Activated naive CD8-positive, alpha-beta T cell treated with anti-CD3 and anti-CD28 coated beads for 36 hours (primary cell): ENCODE results near the gene MAP1A. TPM values are rescaled to one million over a fixed set of nuclear protein-coding genes. Genes with fewer than 3 reads are reported as not detected.
"Not testable (repeated sequence)": the region's sequence is repeated elsewhere in the genome, so short reads cannot be mapped to it uniquely, and the experiment has no call there.

Experiments
- DNase-seq: peaks from one replicate; pipeline ENCODE4 v3.0.0; 2021
- H3K27ac Mint-ChIP-seq: one replicate; pipeline ENCODE4 v1.8.0; 2022; ENCODE audit warnings: mild to moderate bottlenecking, moderate library complexity, mixed read lengths
- H3K27me3 Mint-ChIP-seq: one replicate; pipeline ENCODE4 v1.8.0; 2022; ENCODE audit warnings: mild to moderate bottlenecking, mixed read lengths
- H3K36me3 Mint-ChIP-seq: one replicate; pipeline ENCODE4 v1.8.0; 2021; ENCODE audit warnings: mild to moderate bottlenecking, mixed read lengths
- H3K4me1 Mint-ChIP-seq: one replicate; pipeline ENCODE4 v1.8.0; 2021; ENCODE audit warnings: mixed read lengths
- H3K4me3 Mint-ChIP-seq: one replicate; pipeline ENCODE4 v1.8.0; 2022; ENCODE audit warnings: mild to moderate bottlenecking, moderate library complexity, mixed read lengths
- H3K9me3 Mint-ChIP-seq: one replicate; pipeline ENCODE4 v1.8.0; 2022; ENCODE audit warnings: mixed read lengths
- total RNA-seq, 2 experiments: library from RNA; stranded (reverse); gene quantifications; one replicate each; pipeline ENCODE4 v1.2.3, GENCODE V29; 2021

MAP1A gene
- total RNA-seq, 2 experiments from 2014 or later: 0.68 TPM

GRCh38 chr15:43520138-43520537, 2.7 kb downstream of the MAP1A start:
- Mint-ChIP-seq H3K4me3 (no peak overlapping the region), H3K4me1 (peaks cover 22% of the 10 kb centered on the region), H3K36me3 (no peaks in the 10 kb centered on the region), H3K27ac (no peak overlapping the region), H3K27me3 (peaks cover 29% of the 10 kb centered on the region), H3K9me3 (no peaks in the 10 kb centered on the region)
- DNase-seq: no peak

GRCh38 chr15:43521419-43521818, 4.0 kb downstream of the MAP1A start:
- Mint-ChIP-seq H3K4me1 (peaks cover 20% of the 10 kb centered on the region), H3K36me3 (no peaks in the 10 kb centered on the region), H3K27me3 (peaks cover 24% of the 10 kb centered on the region), H3K27ac (no peak overlapping the region), H3K4me3 (no peak overlapping the region), H3K9me3 (no peaks in the 10 kb centered on the region)
- no peak for DNase-seq

DNA sequence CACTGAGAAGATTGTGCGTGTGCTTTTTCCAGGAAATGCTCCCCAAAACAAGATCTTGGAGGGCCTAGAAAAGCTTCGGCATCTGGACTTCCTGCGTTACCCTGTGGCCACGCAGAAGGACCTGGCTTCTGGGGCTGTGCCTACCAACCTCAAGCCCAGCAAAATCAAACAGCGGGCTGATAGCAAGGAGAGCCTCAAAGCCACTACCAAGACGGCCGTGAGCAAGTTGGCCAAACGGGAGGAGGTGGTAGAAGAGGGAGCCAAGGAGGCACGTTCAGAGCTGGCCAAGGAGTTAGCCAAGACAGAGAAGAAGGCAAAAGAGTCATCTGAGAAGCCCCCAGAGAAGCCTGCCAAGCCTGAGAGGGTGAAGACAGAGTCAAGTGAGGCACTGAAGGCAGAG, 4.8 kb downstream of the MAP1A start:
- Mint-ChIP-seq H3K9me3 (no peaks in the 10 kb centered on the region), H3K27ac (no peak overlapping the region), H3K36me3 (no peaks in the 10 kb centered on the region), H3K27me3 (peaks cover 18% of the 10 kb centered on the region), H3K4me3 (no peak overlapping the region), H3K4me1 (peaks cover 15% of the 10 kb centered on the region)
- DNase-seq: no peak

DNA sequence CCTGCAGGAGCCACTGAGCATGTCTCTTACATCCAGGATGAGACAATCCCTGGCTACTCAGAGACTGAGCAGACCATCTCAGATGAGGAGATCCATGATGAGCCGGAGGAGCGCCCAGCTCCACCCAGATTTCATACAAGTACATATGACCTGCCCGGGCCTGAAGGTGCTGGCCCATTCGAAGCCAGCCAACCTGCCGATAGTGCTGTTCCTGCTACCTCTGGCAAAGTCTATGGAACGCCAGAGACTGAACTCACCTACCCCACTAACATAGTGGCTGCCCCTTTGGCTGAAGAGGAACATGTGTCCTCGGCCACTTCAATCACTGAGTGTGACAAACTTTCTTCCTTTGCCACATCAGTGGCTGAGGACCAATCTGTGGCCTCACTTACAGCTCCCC, 6.2 kb downstream of the MAP1A start:
- Mint-ChIP-seq H3K9me3 (no peaks in the 10 kb centered on the region), H3K27ac (no peak overlapping the region), H3K4me1 (peaks cover 5% of the 10 kb centered on the region), H3K36me3 (no peaks in the 10 kb centered on the region), H3K4me3 (no peak overlapping the region), H3K27me3 (peaks cover 6% of the 10 kb centered on the region)
- DNase-seq: no peak

- Mint-ChIP-seq H3K36me3 (no peaks in the 10 kb centered on the region), H3K4me1 (peaks cover 5% of the 10 kb centered on the region), H3K9me3 (no peaks in the 10 kb centered on the region), H3K27me3 (peaks cover 6% of the 10 kb centered on the region), H3K4me3 (no peak overlapping the region), H3K27ac (no peak overlapping the region)
- DNase-seq: no peak
Measured at GRCh38 chr15:43524254-43524845, 6.9 kb downstream of the MAP1A start.

DNA sequence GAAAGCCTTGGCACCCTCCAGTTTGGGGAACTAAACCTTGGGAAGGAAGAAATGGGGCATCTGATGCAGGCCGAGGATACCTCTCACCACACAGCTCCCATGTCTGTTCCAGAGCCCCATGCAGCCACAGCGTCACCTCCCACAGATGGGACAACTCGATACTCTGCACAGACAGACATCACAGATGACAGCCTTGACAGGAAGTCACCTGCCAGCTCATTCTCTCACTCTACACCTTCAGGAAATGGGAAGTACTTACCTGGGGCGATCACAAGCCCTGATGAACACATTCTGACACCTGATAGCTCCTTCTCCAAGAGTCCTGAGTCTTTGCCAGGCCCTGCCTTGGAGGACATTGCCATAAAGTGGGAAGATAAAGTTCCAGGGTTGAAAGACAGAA, 7.7 kb downstream of the MAP1A start:
- no peaks in the 10 kb centered on the region for H3K36me3 Mint-ChIP-seq
- no peaks in the 10 kb centered on the region for H3K9me3 Mint-ChIP-seq
- peaks cover 5% of the 10 kb centered on the region for H3K4me1 Mint-ChIP-seq
- H3K27ac Mint-ChIP-seq: peak overlapping the region; percentile 9
- no peak overlapping the region for H3K4me3 Mint-ChIP-seq
- no peaks in the 10 kb centered on the region for H3K27me3 Mint-ChIP-seq
- DNase-seq: no peak

DNA sequence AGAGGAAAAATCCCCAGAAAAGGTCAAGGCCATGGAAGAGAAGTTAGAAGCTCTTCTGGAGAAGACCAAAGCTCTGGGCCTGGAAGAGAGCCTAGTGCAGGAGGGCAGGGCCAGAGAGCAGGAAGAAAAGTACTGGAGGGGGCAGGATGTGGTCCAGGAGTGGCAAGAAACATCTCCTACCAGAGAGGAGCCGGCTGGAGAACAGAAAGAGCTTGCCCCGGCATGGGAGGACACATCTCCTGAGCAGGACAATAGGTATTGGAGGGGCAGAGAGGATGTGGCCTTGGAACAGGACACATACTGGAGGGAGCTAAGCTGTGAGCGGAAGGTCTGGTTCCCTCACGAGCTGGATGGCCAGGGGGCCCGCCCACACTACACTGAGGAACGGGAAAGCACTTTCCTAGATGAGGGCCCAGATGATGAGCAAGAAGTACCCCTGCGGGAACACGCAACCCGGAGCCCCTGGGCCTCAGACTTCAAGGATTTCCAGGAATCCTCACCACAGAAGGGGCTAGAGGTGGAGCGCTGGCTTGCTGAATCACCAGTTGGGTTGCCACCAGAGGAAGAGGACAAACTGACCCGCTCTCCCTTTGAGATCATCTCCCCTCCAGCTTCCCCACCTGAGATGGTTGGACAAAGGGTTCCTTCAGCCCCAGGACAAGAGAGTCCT, 9.0 kb downstream of the MAP1A start:
- Mint-ChIP-seq H3K4me1 (peaks cover 5% of the 10 kb centered on the region), H3K27me3 (no peaks in the 10 kb centered on the region), H3K4me3 (no peak overlapping the region), H3K27ac (no peak overlapping the region), H3K36me3 (no peaks in the 10 kb centered on the region), H3K9me3 (no peaks in the 10 kb centered on the region)
- no peak for DNase-seq

GRCh38 chr15:43527016-43527801, 9.8 kb downstream of the MAP1A start:
- Mint-ChIP-seq H3K4me3 (no peak overlapping the region), H3K27me3 (no peaks in the 10 kb centered on the region), H3K36me3 (no peaks in the 10 kb centered on the region), H3K4me1 (peaks cover 5% of the 10 kb centered on the region), H3K27ac (no peak overlapping the region), H3K9me3 (no peaks in the 10 kb centered on the region)
- no peak for DNase-seq

GRCh38 chr15:43527802-43528541, 10.6 kb downstream of the MAP1A start:
- H3K9me3 Mint-ChIP-seq: no peaks in the 10 kb centered on the region
- H3K4me1 Mint-ChIP-seq: peaks cover 5% of the 10 kb centered on the region
- H3K27ac Mint-ChIP-seq: no peak overlapping the region
- no peaks in the 10 kb centered on the region for H3K36me3 Mint-ChIP-seq
- H3K27me3 Mint-ChIP-seq: no peaks in the 10 kb centered on the region
- H3K4me3 Mint-ChIP-seq: no peak overlapping the region
- no peak for DNase-seq

DNA sequence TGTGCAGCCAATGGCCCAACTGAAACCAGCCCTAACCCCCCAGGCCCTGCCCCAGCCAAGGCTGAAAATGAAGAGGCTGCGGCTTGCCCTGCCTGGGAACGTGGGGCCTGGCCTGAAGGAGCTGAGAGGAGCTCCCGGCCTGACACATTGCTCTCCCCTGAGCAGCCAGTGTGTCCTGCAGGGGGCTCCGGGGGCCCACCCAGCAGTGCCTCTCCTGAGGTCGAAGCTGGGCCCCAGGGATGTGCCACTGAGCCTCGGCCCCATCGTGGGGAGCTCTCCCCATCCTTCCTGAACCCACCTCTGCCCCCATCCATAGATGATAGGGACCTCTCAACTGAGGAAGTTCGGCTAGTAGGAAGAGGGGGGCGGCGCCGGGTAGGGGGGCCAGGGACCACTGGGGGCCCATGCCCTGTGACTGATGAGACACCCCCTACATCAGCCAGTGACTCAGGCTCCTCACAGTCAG, 11.2 kb downstream of the MAP1A start:
- no peak for DNase-seq
- H3K4me3 Mint-ChIP-seq: no peak overlapping the region
- no peak overlapping the region for H3K27ac Mint-ChIP-seq
- no peaks in the 10 kb centered on the region for H3K9me3 Mint-ChIP-seq
- no peaks in the 10 kb centered on the region for H3K27me3 Mint-ChIP-seq
- H3K4me1 Mint-ChIP-seq: peaks cover 5% of the 10 kb centered on the region
- peaks cover 1% of the 10 kb centered on the region for H3K36me3 Mint-ChIP-seq

- Mint-ChIP-seq H3K9me3 (no peaks in the 10 kb centered on the region), H3K4me3 (no peak overlapping the region), H3K27me3 (no peaks in the 10 kb centered on the region), H3K36me3 (peaks cover 1% of the 10 kb centered on the region), H3K4me1 (peaks cover 5% of the 10 kb centered on the region), H3K27ac (no peak overlapping the region)
- DNase-seq: no peak
Measured at GRCh38 chr15:43529141-43529540, 11.7 kb downstream of the MAP1A start.

DNA sequence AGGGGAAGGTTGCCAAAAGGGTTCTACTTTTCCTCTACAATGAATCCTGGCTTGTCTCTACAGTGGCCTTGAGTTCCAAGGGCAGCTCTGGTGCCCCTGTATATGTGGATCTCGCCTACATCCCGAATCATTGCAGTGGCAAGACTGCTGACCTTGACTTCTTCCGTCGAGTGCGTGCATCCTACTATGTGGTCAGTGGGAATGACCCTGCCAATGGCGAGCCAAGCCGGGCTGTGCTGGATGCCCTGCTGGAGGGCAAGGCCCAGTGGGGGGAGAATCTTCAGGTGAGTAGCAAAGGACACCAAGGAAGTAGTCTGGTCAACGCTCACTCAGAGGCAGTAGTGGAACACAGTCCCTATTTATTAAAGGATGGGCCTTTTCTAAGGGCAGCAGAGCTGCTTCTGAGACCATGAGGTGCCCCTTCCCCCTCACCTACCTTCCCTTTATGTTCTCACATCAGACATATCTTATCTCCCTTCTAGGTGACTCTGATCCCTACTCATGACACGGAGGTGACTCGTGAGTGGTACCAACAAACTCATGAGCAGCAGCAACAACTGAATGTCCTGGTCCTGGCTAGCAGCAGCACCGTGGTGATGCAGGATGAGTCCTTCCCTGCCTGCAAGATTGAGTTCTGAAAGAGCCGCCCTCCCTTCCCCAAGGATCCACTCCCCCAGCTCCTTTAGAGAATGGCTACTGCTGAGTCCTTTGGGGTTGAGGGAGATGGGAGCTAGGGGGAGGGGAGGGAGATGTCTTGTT, 12.4 kb downstream of the MAP1A start:
- Mint-ChIP-seq H3K27me3 (no peaks in the 10 kb centered on the region), H3K4me1 (peaks cover 5% of the 10 kb centered on the region), H3K36me3 (peaks cover 1% of the 10 kb centered on the region), H3K9me3 (no peaks in the 10 kb centered on the region), H3K27ac (no peak overlapping the region), H3K4me3 (no peak overlapping the region)
- no peak for DNase-seq

DNA sequence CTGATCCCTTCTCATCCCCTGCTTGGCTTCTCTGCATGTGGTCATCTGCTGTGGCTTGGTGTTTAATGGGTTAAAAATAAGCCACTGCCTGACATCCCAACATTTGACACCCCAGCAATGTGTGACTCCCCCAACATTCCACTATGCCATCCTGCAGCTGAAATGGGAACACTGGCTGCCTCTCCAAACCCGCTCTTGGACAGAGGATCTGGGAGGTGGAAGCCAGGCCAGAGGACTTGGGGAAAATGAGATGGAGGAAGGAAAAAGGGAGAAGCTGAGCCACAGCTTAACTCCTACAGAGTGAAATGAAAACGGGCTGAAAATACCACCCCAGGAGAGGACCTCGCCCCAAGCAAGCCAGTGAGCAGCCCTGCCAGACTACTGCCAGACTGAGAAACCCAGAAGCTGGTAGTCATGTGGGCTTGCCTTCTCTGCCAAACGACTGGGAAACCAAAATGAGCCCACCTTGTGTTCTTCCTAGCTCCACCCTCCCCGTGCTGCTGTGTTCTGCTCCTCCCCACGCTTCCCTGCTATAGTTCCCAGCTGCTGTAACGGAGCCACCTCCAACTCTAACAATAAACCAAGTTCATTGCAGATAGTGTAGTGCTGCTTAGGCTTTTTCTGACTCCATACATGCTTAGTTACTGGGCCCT, 13.7 kb downstream of the MAP1A start:
- Mint-ChIP-seq H3K27me3 (no peaks in the 10 kb centered on the region), H3K36me3 (peaks cover 1% of the 10 kb centered on the region), H3K4me1 (no peaks in the 10 kb centered on the region), H3K27ac (no peak overlapping the region), H3K9me3 (no peaks in the 10 kb centered on the region), H3K4me3 (no peak overlapping the region)
- no peak for DNase-seq

GRCh38 chr15:43532826-43533225, 15.4 kb downstream of the MAP1A start:
- H3K9me3 Mint-ChIP-seq, H3K27ac Mint-ChIP-seq, H3K36me3 Mint-ChIP-seq, H3K27me3 Mint-ChIP-seq, H3K4me3 Mint-ChIP-seq, DNase-seq, H3K4me1 Mint-ChIP-seq: not testable (repeated sequence)
